ENCODE data around the gene TENT5C. TPM values are rescaled to one million over a fixed set of nuclear protein-coding genes. Genes with fewer than 3 reads are reported as not detected.

The TENT5C gene
- total RNA-seq, 4 donors from 2014 or later = 1.9 to 4.3 (median 2.8) TPM

- intact Hi-C loops (cut with DNase I; ENCODE audit: low total_unique reads) = no loop called here
- no peak overlapping the region for H3K4me3 ChIP-seq (ENCODE audit: low read depth, poor library complexity, severe bottlenecking)
- TF ChIP-seq POLR2A (IDR thresholded peaks at IDR 0.05) (no peak), CTCF (IDR thresholded peaks at IDR 0.05) (no peak)
- peak in 1 of 2 donors; percentile 81 for DNase-seq (ENCODE audit: low spot score in 2 of 2)
- WGBS, 2 donors = 56 to 76% methylated on average over 3 of the region's 3 CpGs
These were observed 52.8 kb downstream of the TENT5C start for GRCh38 chr1:117658676-117659075.

- peak in 1 of 2 donors; percentile 39 for DNase-seq (ENCODE audit: low spot score in 2 of 2)
- TF ChIP-seq CTCF (IDR thresholded peaks at IDR 0.05) (no peak), POLR2A (IDR thresholded peaks at IDR 0.05) (no peak)
- 44 to 53% methylated on average over 6 of the region's 6 CpGs for WGBS, 2 donors
- intact Hi-C loops (cut with DNase I; ENCODE audit: low total_unique reads) = no loop called here
- H3K4me3 ChIP-seq (ENCODE audit: low read depth, poor library complexity, severe bottlenecking) = no peak overlapping the region
These were observed 53.9 kb downstream of the TENT5C start for GRCh38 chr1:117659550-117660270.

GRCh38 chr1:117660271-117660965, 54.6 kb downstream of the TENT5C start:
- 73 to 74% methylated on average over 6 of the region's 6 CpGs for WGBS, 2 donors
- intact Hi-C loops (cut with DNase I; ENCODE audit: low total_unique reads) = no loop called here

GRCh38 chr1:117661027-117661426, 55.2 kb downstream of the TENT5C start:
- no peak for TF ChIP-seq POLR2A (IDR thresholded peaks at IDR 0.05)
- TF ChIP-seq CTCF (IDR thresholded peaks at IDR 0.05) = no peak
- intact Hi-C loops (cut with DNase I; ENCODE audit: low total_unique reads) = no loop called here

More at GRCh38 chr1:117660271-117660965, 54.6 kb downstream of the TENT5C start:
- no peak for DNase-seq (ENCODE audit: low spot score in 2 of 2)
- H3K4me3 ChIP-seq (ENCODE audit: low read depth, poor library complexity, severe bottlenecking) = no peak overlapping the region
- TF ChIP-seq CTCF (IDR thresholded peaks at IDR 0.05) (no peak), POLR2A (IDR thresholded peaks at IDR 0.05) (no peak)

GRCh38 chr1:117662667-117663066, 56.8 kb downstream of the TENT5C start:
- no peak for DNase-seq (ENCODE audit: low spot score in 2 of 2)
- 91 to 100% methylated on average over 1 of the region's 1 CpG for WGBS, 2 donors
- no peak overlapping the region for H3K4me3 ChIP-seq (ENCODE audit: low read depth, poor library complexity, severe bottlenecking)
- no peak for TF ChIP-seq CTCF (IDR thresholded peaks at IDR 0.05)
- no peak for TF ChIP-seq POLR2A (IDR thresholded peaks at IDR 0.05)
- intact Hi-C loops (cut with DNase I; ENCODE audit: low total_unique reads) = no loop called here

More at GRCh38 chr1:117661027-117661426, 55.2 kb downstream of the TENT5C start:
- no peak overlapping the region for H3K4me3 ChIP-seq (ENCODE audit: low read depth, poor library complexity, severe bottlenecking)
- no peak for DNase-seq (ENCODE audit: low spot score in 2 of 2)
- 84 to 88% methylated on average over 6 of the region's 6 CpGs for WGBS, 2 donors
